ENCODE measurements around the gene SLC19A1.
A peak's percentile ranks its signal among the peaks of the same experiment; 100 is the strongest.
"Not testable (repeated sequence)": the region's sequence is repeated elsewhere in the genome, so short reads cannot be mapped to it uniquely, and the experiment has no call there.

Gene SLC19A1

DNA sequence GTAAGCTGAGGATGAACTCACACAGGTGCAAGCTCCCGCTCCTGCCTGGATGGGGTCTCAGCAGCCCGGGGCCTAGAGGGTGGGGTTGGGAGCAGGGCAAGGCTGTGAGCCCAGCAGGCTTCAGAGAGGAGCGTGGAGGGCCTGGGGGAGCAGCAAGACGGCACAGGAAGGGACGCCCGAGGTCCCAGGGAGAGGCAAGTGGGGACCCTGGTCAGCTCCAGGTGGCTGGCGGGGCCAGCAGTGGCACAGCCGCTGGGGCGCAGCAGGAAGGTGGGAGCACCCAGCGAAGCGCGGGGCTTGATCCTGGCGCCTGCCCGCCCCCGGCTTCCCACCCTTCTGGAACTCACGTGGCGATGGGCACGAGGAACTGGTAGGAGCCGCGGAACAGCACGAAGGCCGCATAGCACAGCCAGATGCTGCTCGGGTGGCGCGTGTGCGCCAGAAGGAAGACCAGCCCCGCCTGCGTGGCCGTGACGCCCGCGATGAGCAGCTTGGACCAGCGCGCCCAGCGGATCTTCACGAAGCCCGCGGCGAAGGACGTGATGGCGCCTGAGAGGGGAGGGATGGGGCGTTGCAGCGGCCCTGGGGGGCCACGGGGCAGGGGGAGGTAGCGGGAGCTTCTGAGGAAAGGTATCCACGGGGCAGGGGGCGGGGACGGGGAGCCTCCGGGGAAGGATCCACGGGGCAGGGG lies 11.7 kb downstream of the SLC19A1 start:
- peaks cover 11% of the 10 kb centered on the region for H3K4me1 Mint-ChIP-seq
- H3K4me3 Mint-ChIP-seq, result no peak overlapping the region
- peaks cover 29% of the 10 kb centered on the region for H3K36me3 Mint-ChIP-seq (ENCODE audit: low read depth)
- DNase-seq, result no peak
- no peak overlapping the region for H3K27ac Mint-ChIP-seq
- TF ChIP-seq CTCF (IDR thresholded peaks at IDR 0.05), result no peak
- H3K9me3 Mint-ChIP-seq, result no peaks in the 10 kb centered on the region
- no peaks in the 10 kb centered on the region for H3K27me3 Mint-ChIP-seq (ENCODE audit: low read depth, poor library complexity)

DNA sequence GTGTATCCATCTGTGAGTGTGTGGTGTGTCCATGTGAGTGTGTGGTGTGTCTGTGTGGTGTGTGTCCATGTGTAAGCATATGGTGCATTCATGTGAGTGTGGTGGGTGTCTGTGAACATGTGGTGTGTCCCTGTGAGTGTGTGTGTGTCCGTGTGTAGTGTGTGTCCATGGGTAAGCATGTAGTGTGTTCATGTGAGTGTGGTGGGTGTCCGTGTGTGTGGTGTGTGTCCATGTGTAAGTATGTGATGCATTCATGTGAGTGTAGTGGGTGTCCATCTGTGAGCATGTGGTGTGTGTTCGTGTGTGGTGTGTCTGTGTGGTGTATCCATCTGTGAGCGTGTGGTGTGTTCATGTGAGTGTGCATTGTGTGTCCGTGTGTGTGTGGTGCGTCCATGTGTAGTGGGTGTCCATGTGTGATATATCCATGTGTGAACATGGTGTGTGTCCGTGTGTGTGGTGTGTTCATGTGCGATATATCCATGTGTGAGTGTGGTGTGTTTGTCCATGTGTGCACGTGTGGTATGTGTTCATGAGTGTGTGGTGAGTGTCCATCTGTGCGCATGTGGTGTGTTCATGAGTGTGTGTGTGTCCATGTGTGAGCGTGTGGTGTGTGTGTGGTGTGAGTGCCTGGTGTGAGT lies 12.3 kb downstream of the SLC19A1 start:
- TF ChIP-seq CTCF (IDR thresholded peaks at IDR 0.05), result no peak
- no peaks in the 10 kb centered on the region for H3K27me3 Mint-ChIP-seq (ENCODE audit: low read depth, poor library complexity)

GRCh38 chr21:45528981-45529784 lies 13.1 kb downstream of the SLC19A1 start:
- DNase-seq, result no peak
- no peak for TF ChIP-seq CTCF (IDR thresholded peaks at IDR 0.05)
- Mint-ChIP-seq H3K4me1 (no peaks in the 10 kb centered on the region), H3K36me3 (ENCODE audit: low read depth) (peaks cover 30% of the 10 kb centered on the region), H3K9me3 (no peaks in the 10 kb centered on the region), H3K27me3 (ENCODE audit: low read depth, poor library complexity) (no peaks in the 10 kb centered on the region), H3K27ac (no peak overlapping the region), H3K4me3 (no peak overlapping the region)

More for the DNA sequence above, 12.3 kb downstream of the SLC19A1 start:
- no peaks in the 10 kb centered on the region for H3K9me3 Mint-ChIP-seq
- no peak for DNase-seq
- no peak overlapping the region for H3K27ac Mint-ChIP-seq
- H3K4me1 Mint-ChIP-seq, result peaks cover 6% of the 10 kb centered on the region
- no peak overlapping the region for H3K4me3 Mint-ChIP-seq
- peaks cover 30% of the 10 kb centered on the region for H3K36me3 Mint-ChIP-seq (ENCODE audit: low read depth)

DNA sequence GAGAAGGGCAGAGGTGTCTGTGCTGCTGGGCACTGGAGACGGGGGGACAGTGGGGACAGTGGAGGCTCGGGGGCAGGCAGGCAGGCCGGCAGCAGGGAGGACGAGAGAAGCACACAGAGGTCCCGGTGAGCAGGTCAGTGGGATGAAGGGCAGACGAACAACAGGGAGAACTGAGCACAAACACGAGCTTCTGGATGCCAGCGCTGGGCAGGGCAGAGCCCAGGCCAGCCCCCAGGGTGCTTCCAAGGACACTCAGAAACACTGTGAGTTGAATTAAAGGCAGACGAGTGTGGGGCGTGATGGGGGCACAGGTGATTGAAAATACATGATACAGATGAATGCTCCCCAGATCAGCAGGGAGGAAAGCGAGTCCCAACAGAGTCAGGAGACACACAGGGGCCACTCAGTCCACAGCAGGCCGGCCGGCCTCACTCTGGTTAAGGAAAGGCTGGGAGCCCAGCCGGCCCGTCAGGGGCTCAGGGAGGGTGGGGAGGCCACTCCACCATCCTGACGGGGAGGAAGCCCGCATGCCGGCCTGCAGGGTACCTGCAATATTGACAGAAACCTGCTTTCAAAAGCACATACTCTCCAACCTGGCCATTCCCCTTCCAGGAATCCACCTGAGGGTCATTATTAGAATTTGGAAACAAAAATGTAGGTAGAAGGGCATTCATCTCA lies 14.1 kb downstream of the SLC19A1 start:
- DNase-seq, result peak; percentile 0
- H3K36me3 Mint-ChIP-seq (ENCODE audit: low read depth), result peaks cover 32% of the 10 kb centered on the region
- no peak for TF ChIP-seq CTCF (IDR thresholded peaks at IDR 0.05)
- no peak overlapping the region for H3K27ac Mint-ChIP-seq
- no peaks in the 10 kb centered on the region for H3K4me1 Mint-ChIP-seq
- H3K4me3 Mint-ChIP-seq, result no peak overlapping the region
- H3K27me3 Mint-ChIP-seq (ENCODE audit: low read depth, poor library complexity), result no peaks in the 10 kb centered on the region
- no peaks in the 10 kb centered on the region for H3K9me3 Mint-ChIP-seq

GRCh38 chr21:45527151-45527999 lies 14.9 kb downstream of the SLC19A1 start:
- not testable (repeated sequence) for H3K4me3 Mint-ChIP-seq; H3K4me1 Mint-ChIP-seq; H3K27ac Mint-ChIP-seq; H3K27me3 Mint-ChIP-seq (ENCODE audit: low read depth, poor library complexity); H3K9me3 Mint-ChIP-seq
- peak; percentile 1 for DNase-seq
- H3K36me3 Mint-ChIP-seq (ENCODE audit: low read depth), result peaks cover 36% of the 10 kb centered on the region

Measured in nephron progenitor cell (in vitro differentiated cells).